HepG2 (cell line): ENCODE data around the gene P3H2. TPM values are rescaled to one million over a fixed set of nuclear protein-coding genes. Genes with fewer than 3 reads are reported as not detected.

ENCODE experiments used
- FIP1L1 ChIP-seq: fragments of 200-400 bp; formaldehyde crosslinking; IDR thresholded peaks from 2 replicates; pipeline ENCODE4 v1.6.1; 2018; ENCODE audit warnings: low read depth, mild to moderate bottlenecking, low read length, moderate library complexity, borderline replicate concordance; ENCODE audit not compliant: insufficient read depth
- FLYWCH1 ChIP-seq: sonication (generic); formaldehyde crosslinking; IDR thresholded peaks from 2 replicates; pipeline ENCODE4 v1.8.1; 2023; ENCODE audit warnings: mild to moderate bottlenecking, missing genetic modification reagents
- FOXM1 ChIP-seq: sonication (generic); formaldehyde crosslinking; IDR thresholded peaks from 2 replicates; pipeline ENCODE4 v1.5.0; 2020; ENCODE audit warnings: missing genetic modification reagents
- ISL2 ChIP-seq: sonication (generic); formaldehyde crosslinking; IDR thresholded peaks from 2 replicates; pipeline ENCODE4 v1.5.0; 2020; ENCODE audit warnings: missing genetic modification reagents
- MAF1 ChIP-seq: sonication (generic); formaldehyde crosslinking; IDR thresholded peaks from 2 replicates; pipeline ENCODE4 v1.5.0; 2020; ENCODE audit warnings: missing genetic modification reagents, borderline replicate concordance
- NFATC3 ChIP-seq: sonication (generic); formaldehyde crosslinking; IDR thresholded peaks from 2 replicates; pipeline ENCODE4 v1.5.1; 2020; ENCODE audit warnings: mild to moderate bottlenecking, missing genetic modification reagents
- NFRKB ChIP-seq: fragments of 450-650 bp; IDR thresholded peaks from 2 replicates; pipeline ENCODE4 v1.6.1; 2017
- RAD21 ChIP-seq: fragments of 450-650 bp; formaldehyde crosslinking; IDR thresholded peaks from 2 replicates; pipeline ENCODE4 v1.5.0; 2020; ENCODE audit warnings: mild to moderate bottlenecking
- RXRA ChIP-seq: sonication (generic); formaldehyde crosslinking; IDR thresholded peaks from 2 replicates; pipeline ENCODE4 v1.5.1; 2020; ENCODE audit warnings: missing genetic modification reagents
- TRIM24 ChIP-seq: sonication (generic); formaldehyde crosslinking; IDR thresholded peaks from 2 replicates; pipeline ENCODE4 v1.8.0; 2022; ENCODE audit warnings: mild to moderate bottlenecking, missing genetic modification reagents
- ZNF777 ChIP-seq: sonication (generic); formaldehyde crosslinking; IDR thresholded peaks from 2 replicates; pipeline ENCODE4 v1.4.0; 2020; ENCODE audit warnings: missing genetic modification reagents
- polyA plus RNA-seq, 8 experiments: library from polyadenylated mRNA; depleted of rRNA in 3 of 8; stranded (reverse) in 7 of 8; unstranded in 1 of 8; fragments of >200 nt; fragmentation: Illumina TruSeq in 4 of 8; extraction: Trizol in 4 of 8; gene quantifications; 2 replicates each; pipeline versions ENCODE4 v1.2.1 to v1.2.3, GENCODE V29; 2011 to 2016; ENCODE audit warnings: low read depth in 4 of 8, missing spikeins in 1 of 8, mixed read lengths in 1 of 8; ENCODE audit not compliant: insufficient read depth in 1 of 8
- total RNA-seq, 5 experiments: library from RNA; depleted of rRNA; stranded (reverse); fragments of >200 nt; fragmentation: Illumina TruSeq; extraction: Trizol; gene quantifications; 2 replicates each; pipeline ENCODE4 v1.2.3, GENCODE V29; 2016; ENCODE audit warnings: low read depth in 1 of 5
- TF ChIP-seq, protein P1 (sequence below): sonication (generic); formaldehyde crosslinking; IDR thresholded peaks from 2 replicates; pipeline ENCODE4 v1.5.0; 2020; ENCODE audit warnings: mild to moderate bottlenecking, missing genetic modification reagents
- TF ChIP-seq, protein P2 (sequence below): sonication (generic); formaldehyde crosslinking; IDR thresholded peaks from 2 replicates; pipeline ENCODE4 v1.4.0; 2020; ENCODE audit warnings: mild to moderate bottlenecking, missing genetic modification reagents
- TF ChIP-seq, protein P3 (sequence below): sonication (generic); formaldehyde crosslinking; IDR thresholded peaks from 2 replicates; pipeline ENCODE4 v1.4.0; 2020; ENCODE audit warnings: mild to moderate bottlenecking, missing genetic modification reagents
- TF ChIP-seq, protein P4 (sequence below): sonication (generic); formaldehyde crosslinking; IDR thresholded peaks from 2 replicates; pipeline ENCODE4 v1.8.1; 2022; ENCODE audit warnings: mild to moderate bottlenecking, missing genetic modification reagents
- TF ChIP-seq, protein P5 (sequence below): sonication (generic); formaldehyde crosslinking; IDR thresholded peaks from 2 replicates; pipeline ENCODE4 v1.8.0; 2022; ENCODE audit warnings: mild to moderate bottlenecking, missing genetic modification reagents, moderate library complexity

P3H2 gene
- total and polyA plus RNA-seq, 2 of the 13 experiments (the other 11 are each of a cell fraction or from before 2014, with no cell fraction given): not detected

DNA sequence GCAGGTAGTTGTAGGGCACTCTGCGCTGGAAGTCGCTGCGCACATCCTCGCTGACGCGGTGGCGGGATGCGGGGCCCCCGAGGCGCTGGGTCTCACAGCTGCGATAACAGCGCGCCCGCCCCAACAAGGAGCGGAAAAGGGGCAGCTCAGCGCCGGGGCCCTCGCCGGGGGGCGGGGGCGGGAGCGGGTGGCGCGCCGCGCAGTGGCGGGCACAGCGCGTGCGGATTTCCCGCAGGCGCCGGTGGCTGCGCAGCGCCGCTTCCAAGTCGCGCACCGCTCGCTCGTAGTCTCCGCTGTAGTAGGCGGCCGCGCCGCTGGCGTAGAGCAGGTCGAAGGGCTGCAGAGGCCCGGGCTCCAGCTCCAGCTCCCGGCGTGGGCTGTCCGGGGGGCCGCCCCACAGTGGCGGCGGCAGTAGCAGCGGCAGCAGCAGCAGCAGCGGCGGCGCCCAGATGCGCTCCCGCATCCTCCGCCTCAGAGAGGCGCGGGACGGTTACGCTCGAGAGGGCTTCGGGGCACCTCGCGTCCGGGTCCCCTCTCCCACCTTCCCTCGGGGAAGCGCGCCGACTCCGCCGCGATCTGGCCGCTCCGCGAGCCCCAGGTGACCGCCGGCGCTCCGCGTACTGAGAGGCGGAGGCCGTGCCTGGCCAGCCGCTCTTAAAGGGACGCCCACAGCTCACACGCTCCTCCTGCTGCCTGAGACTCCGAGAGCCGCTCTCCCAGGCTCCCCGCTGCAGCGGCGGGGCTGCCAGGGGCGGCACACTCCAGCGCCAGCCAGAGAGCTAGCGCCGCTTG, at the start of gene P3H2 (continued):
- TF ChIP-seq, protein P1, sequence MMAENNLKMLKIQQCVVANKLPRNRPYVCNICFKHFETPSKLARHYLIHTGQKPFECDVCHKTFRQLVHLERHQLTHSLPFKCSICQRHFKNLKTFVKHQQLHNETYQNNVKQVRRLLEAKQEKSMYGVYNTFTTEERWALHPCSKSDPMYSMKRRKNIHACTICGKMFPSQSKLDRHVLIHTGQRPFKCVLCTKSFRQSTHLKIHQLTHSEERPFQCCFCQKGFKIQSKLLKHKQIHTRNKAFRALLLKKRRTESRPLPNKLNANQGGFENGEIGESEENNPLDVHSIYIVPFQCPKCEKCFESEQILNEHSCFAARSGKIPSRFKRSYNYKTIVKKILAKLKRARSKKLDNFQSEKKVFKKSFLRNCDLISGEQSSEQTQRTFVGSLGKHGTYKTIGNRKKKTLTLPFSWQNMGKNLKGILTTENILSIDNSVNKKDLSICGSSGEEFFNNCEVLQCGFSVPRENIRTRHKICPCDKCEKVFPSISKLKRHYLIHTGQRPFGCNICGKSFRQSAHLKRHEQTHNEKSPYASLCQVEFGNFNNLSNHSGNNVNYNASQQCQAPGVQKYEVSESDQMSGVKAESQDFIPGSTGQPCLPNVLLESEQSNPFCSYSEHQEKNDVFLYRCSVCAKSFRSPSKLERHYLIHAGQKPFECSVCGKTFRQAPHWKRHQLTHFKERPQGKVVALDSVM: peak; percentile 44; the same call in 1 of the 2 replicates
- no peak for TF ChIP-seq MAF1 (CRISPR knock-in tag)
- 0 out of 2 replicates have a peak, but pooled peaks have one; percentile 39 for TF ChIP-seq ZNF777 (CRISPR knock-in tag)
- TF ChIP-seq, protein P2, sequence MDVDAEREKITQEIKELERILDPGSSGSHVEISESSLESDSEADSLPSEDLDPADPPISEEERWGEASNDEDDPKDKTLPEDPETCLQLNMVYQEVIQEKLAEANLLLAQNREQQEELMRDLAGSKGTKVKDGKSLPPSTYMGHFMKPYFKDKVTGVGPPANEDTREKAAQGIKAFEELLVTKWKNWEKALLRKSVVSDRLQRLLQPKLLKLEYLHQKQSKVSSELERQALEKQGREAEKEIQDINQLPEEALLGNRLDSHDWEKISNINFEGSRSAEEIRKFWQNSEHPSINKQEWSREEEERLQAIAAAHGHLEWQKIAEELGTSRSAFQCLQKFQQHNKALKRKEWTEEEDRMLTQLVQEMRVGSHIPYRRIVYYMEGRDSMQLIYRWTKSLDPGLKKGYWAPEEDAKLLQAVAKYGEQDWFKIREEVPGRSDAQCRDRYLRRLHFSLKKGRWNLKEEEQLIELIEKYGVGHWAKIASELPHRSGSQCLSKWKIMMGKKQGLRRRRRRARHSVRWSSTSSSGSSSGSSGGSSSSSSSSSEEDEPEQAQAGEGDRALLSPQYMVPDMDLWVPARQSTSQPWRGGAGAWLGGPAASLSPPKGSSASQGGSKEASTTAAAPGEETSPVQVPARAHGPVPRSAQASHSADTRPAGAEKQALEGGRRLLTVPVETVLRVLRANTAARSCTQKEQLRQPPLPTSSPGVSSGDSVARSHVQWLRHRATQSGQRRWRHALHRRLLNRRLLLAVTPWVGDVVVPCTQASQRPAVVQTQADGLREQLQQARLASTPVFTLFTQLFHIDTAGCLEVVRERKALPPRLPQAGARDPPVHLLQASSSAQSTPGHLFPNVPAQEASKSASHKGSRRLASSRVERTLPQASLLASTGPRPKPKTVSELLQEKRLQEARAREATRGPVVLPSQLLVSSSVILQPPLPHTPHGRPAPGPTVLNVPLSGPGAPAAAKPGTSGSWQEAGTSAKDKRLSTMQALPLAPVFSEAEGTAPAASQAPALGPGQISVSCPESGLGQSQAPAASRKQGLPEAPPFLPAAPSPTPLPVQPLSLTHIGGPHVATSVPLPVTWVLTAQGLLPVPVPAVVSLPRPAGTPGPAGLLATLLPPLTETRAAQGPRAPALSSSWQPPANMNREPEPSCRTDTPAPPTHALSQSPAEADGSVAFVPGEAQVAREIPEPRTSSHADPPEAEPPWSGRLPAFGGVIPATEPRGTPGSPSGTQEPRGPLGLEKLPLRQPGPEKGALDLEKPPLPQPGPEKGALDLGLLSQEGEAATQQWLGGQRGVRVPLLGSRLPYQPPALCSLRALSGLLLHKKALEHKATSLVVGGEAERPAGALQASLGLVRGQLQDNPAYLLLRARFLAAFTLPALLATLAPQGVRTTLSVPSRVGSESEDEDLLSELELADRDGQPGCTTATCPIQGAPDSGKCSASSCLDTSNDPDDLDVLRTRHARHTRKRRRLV (CRISPR knock-in tag): no peak
- TF ChIP-seq FOXM1: no peak
- TF ChIP-seq, protein P3, sequence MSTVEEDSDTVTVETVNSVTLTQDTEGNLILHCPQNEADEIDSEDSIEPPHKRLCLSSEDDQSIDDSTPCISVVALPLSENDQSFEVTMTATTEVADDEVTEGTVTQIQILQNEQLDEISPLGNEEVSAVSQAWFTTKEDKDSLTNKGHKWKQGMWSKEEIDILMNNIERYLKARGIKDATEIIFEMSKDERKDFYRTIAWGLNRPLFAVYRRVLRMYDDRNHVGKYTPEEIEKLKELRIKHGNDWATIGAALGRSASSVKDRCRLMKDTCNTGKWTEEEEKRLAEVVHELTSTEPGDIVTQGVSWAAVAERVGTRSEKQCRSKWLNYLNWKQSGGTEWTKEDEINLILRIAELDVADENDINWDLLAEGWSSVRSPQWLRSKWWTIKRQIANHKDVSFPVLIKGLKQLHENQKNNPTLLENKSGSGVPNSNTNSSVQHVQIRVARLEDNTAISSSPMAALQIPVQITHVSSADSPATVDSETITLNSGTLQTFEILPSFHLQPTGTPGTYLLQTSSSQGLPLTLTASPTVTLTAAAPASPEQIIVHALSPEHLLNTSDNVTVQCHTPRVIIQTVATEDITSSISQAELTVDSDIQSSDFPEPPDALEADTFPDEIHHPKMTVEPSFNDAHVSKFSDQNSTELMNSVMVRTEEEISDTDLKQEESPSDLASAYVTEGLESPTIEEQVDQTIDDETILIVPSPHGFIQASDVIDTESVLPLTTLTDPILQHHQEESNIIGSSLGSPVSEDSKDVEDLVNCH: no peak
- no peak for TF ChIP-seq FLYWCH1 (CRISPR knock-in tag)
- TF ChIP-seq, protein P4, sequence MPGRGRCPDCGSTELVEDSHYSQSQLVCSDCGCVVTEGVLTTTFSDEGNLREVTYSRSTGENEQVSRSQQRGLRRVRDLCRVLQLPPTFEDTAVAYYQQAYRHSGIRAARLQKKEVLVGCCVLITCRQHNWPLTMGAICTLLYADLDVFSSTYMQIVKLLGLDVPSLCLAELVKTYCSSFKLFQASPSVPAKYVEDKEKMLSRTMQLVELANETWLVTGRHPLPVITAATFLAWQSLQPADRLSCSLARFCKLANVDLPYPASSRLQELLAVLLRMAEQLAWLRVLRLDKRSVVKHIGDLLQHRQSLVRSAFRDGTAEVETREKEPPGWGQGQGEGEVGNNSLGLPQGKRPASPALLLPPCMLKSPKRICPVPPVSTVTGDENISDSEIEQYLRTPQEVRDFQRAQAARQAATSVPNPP (CRISPR knock-in tag): no peak
- no peak for TF ChIP-seq NFATC3 (CRISPR knock-in tag)
- peak; percentile 26; the same call in 1 of the 2 replicates for TF ChIP-seq RXRA (CRISPR knock-in tag)
- no peak for TF ChIP-seq TRIM24 (CRISPR knock-in tag)
- TF ChIP-seq, protein P5, sequence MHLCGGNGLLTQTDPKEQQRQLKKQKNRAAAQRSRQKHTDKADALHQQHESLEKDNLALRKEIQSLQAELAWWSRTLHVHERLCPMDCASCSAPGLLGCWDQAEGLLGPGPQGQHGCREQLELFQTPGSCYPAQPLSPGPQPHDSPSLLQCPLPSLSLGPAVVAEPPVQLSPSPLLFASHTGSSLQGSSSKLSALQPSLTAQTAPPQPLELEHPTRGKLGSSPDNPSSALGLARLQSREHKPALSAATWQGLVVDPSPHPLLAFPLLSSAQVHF: no peak
- 0 out of 2 replicates have a peak, but pooled peaks have one; percentile 39 for TF ChIP-seq ISL2
- TF ChIP-seq NFRKB: no peak
- no peak for TF ChIP-seq FIP1L1
- peak; percentile 35 for TF ChIP-seq RAD21 (CRISPR knock-in tag)
